D721Med (cell line): Measurements from ENCODE around the gene TAS2R30.
"Not testable (repeated sequence)": the region's sequence is repeated elsewhere in the genome, so short reads cannot be mapped to it uniquely, and the experiment has no call there.

Experiments
- DNase-seq: peaks from one replicate; pipeline ENCODE4 v3.0.0; 2011; ENCODE audit warnings: low spot score; ENCODE audit not compliant: insufficient read length
- FAIRE-seq: peaks from 2 replicates; lab custom pipeline; 2011; peaks lifted over from hg19 to GRCh38; lab: Jason Lieb, UNC
- CTCF ChIP-seq: IDR thresholded peaks from 2 replicates; pipeline ENCODE4 v1.5.1; 2012; ENCODE audit warnings: mild to moderate bottlenecking, control low read depth; ENCODE audit not compliant: insufficient read depth; ENCODE audit errors: missing control alignments

TAS2R30 gene

GRCh38 chr12:11133162-11133561, 1.3 kb downstream of the TAS2R30 start:
- TF ChIP-seq CTCF, result no peak
- DNase-seq (no peak), FAIRE-seq (no peak)

- no peak for DNase-seq
- TF ChIP-seq CTCF, result no peak
- no peak for FAIRE-seq
These were observed 3.4 kb downstream of the TAS2R30 start for GRCh38 chr12:11130999-11131398.

- no peak for TF ChIP-seq CTCF
- FAIRE-seq (no peak), DNase-seq (no peak)
These were observed 4.1 kb downstream of the TAS2R30 start for GRCh38 chr12:11130382-11130781.

- FAIRE-seq, DNase-seq: not testable (repeated sequence)
These were observed 20.3 kb downstream of the TAS2R30 start for GRCh38 chr12:11114130-11114529.

- not testable (repeated sequence) for FAIRE-seq
These were observed 23.2 kb downstream of the TAS2R30 start for GRCh38 chr12:11111213-11111612.

GRCh38 chr12:11108862-11109261, 25.6 kb downstream of the TAS2R30 start:
- no peak for DNase-seq
- FAIRE-seq, result no peak
- TF ChIP-seq CTCF, result no peak

More at GRCh38 chr12:11111213-11111612, 23.2 kb downstream of the TAS2R30 start:
- DNase-seq, result not testable (repeated sequence)

GRCh38 chr12:11107719-11108118, 26.7 kb downstream of the TAS2R30 start:
- no peak for FAIRE-seq
- no peak for DNase-seq
- no peak for TF ChIP-seq CTCF

- DNase-seq, result no peak
- no peak for FAIRE-seq
- TF ChIP-seq CTCF, result no peak
These were observed 28.2 kb downstream of the TAS2R30 start for GRCh38 chr12:11106288-11106687.
